ENCODE data around the gene IFNGR1. TPM values are rescaled to one million over a fixed set of nuclear protein-coding genes. Genes with fewer than 3 reads are reported as not detected.
"Not testable (repeated sequence)": the region's sequence is repeated elsewhere in the genome, so short reads cannot be mapped to it uniquely, and the experiment has no call there.

Gene IFNGR1
- total RNA-seq, 1 donor from 2014 or later: 239 TPM

- Histone ChIP-seq H3K4me1 (peaks cover 67% of the 10 kb centered on the region), H3K36me3 (no peaks in the 10 kb centered on the region), H3K27ac (peak overlapping the region; percentile 100), H3K4me3 (peak overlapping the region; percentile 86), H3K9me3 (no peaks in the 10 kb centered on the region), H3K27me3 (no peaks in the 10 kb centered on the region)
- ATAC-seq: no peak
- intact Hi-C loops (cut with DNase I): no loop called here
- TF ChIP-seq CTCF (IDR thresholded peaks at IDR 0.05): no peak
- no peak for DNase-seq
Measured at GRCh38 chr6:137216106-137216505, 3.1 kb downstream of the IFNGR1 start.

- intact Hi-C loops (cut with DNase I); H3K9me3 ChIP-seq; H3K27me3 ChIP-seq; DNase-seq; H3K36me3 ChIP-seq; ATAC-seq: not testable (repeated sequence)
- peak overlapping the region; percentile 86 for H3K4me3 ChIP-seq
- peak overlapping the region; percentile 100 for H3K27ac ChIP-seq
- H3K4me1 ChIP-seq: peaks cover 69% of the 10 kb centered on the region
Measured at GRCh38 chr6:137215630-137216029, 3.6 kb downstream of the IFNGR1 start.

GRCh38 chr6:137214931-137215330 is 4.3 kb downstream of the IFNGR1 start:
- Histone ChIP-seq H3K36me3 (no peaks in the 10 kb centered on the region), H3K27ac (peak overlapping the region; percentile 100), H3K27me3 (no peaks in the 10 kb centered on the region), H3K4me1 (peaks cover 71% of the 10 kb centered on the region), H3K9me3 (no peaks in the 10 kb centered on the region), H3K4me3 (peak overlapping the region; percentile 86)
- no peak for TF ChIP-seq CTCF (IDR thresholded peaks at IDR 0.05)
- ATAC-seq: no peak
- DNase-seq: no peak
- intact Hi-C loops (cut with DNase I): no loop called here

- H3K4me3 ChIP-seq: peak overlapping the region; percentile 86
- H3K27me3 ChIP-seq: no peaks in the 10 kb centered on the region
- H3K36me3 ChIP-seq: no peaks in the 10 kb centered on the region
- TF ChIP-seq CTCF (IDR thresholded peaks at IDR 0.05): no peak
- DNase-seq (no peak), ATAC-seq (no peak)
- peak overlapping the region; percentile 100 for H3K27ac ChIP-seq
- no peaks in the 10 kb centered on the region for H3K9me3 ChIP-seq
- peaks cover 67% of the 10 kb centered on the region for H3K4me1 ChIP-seq
- intact Hi-C loops (cut with DNase I): no loop called here
Measured at GRCh38 chr6:137213813-137214212, 5.4 kb downstream of the IFNGR1 start.

- H3K4me1 ChIP-seq: peaks cover 67% of the 10 kb centered on the region
- peak overlapping the region; percentile 100 for H3K27ac ChIP-seq
- ATAC-seq: no peak
- DNase-seq: no peak
- H3K36me3 ChIP-seq: no peaks in the 10 kb centered on the region
- no peak for TF ChIP-seq CTCF (IDR thresholded peaks at IDR 0.05)
- H3K27me3 ChIP-seq: no peaks in the 10 kb centered on the region
- intact Hi-C loops (cut with DNase I): no loop called here
- H3K9me3 ChIP-seq: no peaks in the 10 kb centered on the region
- peak overlapping the region; percentile 86 for H3K4me3 ChIP-seq
Measured at GRCh38 chr6:137213331-137213740, 5.8 kb downstream of the IFNGR1 start.

- intact Hi-C loops (cut with DNase I): no loop called here
- Histone ChIP-seq H3K9me3 (no peaks in the 10 kb centered on the region), H3K27me3 (no peaks in the 10 kb centered on the region), H3K4me1 (peaks cover 72% of the 10 kb centered on the region), H3K27ac (peak overlapping the region; percentile 38), H3K36me3 (peaks cover 10% of the 10 kb centered on the region), H3K4me3 (no peak overlapping the region)
- ATAC-seq (no peak), DNase-seq (no peak)
- no peak for TF ChIP-seq CTCF (IDR thresholded peaks at IDR 0.05)
Measured at GRCh38 chr6:137211910-137212309, 7.3 kb downstream of the IFNGR1 start.

Data from upper lobe of right lung (tissue), 1 donor.